GM12891 (cell line): Measurements from ENCODE around the gene TRAF7.
"Not testable (repeated sequence)": the region's sequence is repeated elsewhere in the genome, so short reads cannot be mapped to it uniquely, and the experiment has no call there.

Experiments
- POLR2A ChIP-seq: IDR thresholded peaks from 2 replicates; pipeline ENCODE4 v1.6.1; 2011; ENCODE audit warnings: low read depth, low read length, control low read depth
- TAF1 ChIP-seq: IDR thresholded peaks from 2 replicates; pipeline ENCODE4 v1.6.1; 2011; ENCODE audit warnings: low read depth, low read length, control low read depth

- not testable (repeated sequence) for TF ChIP-seq POLR2A, TAF1
Observed at GRCh38 chr16:2129890-2130447, 25.6 kb upstream of the TRAF7 start.
